ENCODE data around the gene PDIA4.
"Not testable (repeated sequence)": the region's sequence is repeated elsewhere in the genome, so short reads cannot be mapped to it uniquely, and the experiment has no call there.

The PDIA4 gene

DNA sequence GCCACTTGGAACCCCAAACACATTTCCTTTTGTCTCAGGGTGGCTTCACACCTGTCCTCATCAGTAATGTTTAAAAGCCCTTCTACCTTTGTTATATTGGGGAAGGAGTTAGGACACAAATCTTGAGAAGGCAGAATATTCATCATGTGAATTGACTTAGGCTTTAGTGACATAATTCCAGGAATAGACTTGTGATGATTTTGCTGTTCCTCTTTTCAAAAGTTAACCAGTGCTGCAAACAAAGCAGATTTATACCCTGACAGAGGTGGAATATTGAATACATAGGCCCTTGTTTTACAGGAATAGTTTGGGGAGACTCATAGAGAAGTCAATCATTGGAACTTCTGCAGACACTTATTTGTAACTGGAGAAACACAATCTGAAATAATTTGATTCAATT is 35.2 kb upstream of the PDIA4 start:
- TF ChIP-seq, protein P1, sequence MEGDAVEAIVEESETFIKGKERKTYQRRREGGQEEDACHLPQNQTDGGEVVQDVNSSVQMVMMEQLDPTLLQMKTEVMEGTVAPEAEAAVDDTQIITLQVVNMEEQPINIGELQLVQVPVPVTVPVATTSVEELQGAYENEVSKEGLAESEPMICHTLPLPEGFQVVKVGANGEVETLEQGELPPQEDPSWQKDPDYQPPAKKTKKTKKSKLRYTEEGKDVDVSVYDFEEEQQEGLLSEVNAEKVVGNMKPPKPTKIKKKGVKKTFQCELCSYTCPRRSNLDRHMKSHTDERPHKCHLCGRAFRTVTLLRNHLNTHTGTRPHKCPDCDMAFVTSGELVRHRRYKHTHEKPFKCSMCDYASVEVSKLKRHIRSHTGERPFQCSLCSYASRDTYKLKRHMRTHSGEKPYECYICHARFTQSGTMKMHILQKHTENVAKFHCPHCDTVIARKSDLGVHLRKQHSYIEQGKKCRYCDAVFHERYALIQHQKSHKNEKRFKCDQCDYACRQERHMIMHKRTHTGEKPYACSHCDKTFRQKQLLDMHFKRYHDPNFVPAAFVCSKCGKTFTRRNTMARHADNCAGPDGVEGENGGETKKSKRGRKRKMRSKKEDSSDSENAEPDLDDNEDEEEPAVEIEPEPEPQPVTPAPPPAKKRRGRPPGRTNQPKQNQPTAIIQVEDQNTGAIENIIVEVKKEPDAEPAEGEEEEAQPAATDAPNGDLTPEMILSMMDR (IDR thresholded peaks at IDR 0.05; ENCODE audit: insufficient read depth, low read length, poor library complexity, severe bottlenecking): no peak
- TF ChIP-seq EZH2phosphoT487 (conservative IDR thresholded peaks at IDR 0.05; ENCODE audit: low read length): no peak
- H3K27me3 ChIP-seq (ENCODE audit: low read length): no peaks in the 10 kb centered on the region

DNA sequence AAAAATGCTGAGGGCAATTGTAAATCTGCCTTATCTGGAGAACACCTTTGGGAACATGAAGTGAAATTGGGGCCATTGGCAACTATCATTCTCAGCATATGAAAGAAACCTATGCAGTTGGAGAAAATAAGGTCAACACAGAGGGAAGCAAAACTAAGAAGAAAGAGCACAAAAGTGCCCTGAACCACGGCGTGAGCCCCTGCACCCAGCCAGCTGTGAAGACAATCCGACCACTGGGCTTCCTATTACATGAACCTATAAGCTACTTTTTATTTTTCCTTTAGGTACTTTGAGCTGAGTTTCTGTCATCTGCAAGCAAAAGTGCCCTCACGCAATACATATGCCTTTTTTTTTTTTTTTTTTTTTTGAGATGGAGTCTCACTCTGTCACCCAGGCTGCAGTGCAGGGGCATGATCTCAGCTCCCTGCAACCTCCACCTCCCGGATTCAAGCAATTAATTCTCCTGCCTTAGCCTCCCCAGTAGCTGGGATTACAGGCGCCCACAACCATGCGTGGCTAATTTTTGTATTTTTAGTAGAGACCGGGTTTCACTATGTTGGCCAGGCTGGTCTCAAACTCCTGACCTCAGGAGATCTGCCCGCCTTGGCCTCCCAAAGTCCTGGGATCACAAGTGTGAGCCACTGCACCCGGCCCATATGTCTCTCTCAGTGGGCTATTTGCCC is 34.1 kb upstream of the PDIA4 start:
- not testable (repeated sequence) for H3K4me3 ChIP-seq (ENCODE audit: insufficient read depth, low read length, poor library complexity, severe bottlenecking); H3K79me2 ChIP-seq (ENCODE audit: insufficient read depth, low read length); H4K20me1 ChIP-seq (ENCODE audit: low read depth, low read length); H2AFZ ChIP-seq (ENCODE audit: low read depth, low read length, severe bottlenecking); H3K27ac ChIP-seq (ENCODE audit: low read depth, low read length); H3K4me2 ChIP-seq (ENCODE audit: low read depth, low read length, poor library complexity, severe bottlenecking); H3K9me2 ChIP-seq (replicated peaks; ENCODE audit: insufficient read depth, low read length); H3F3A ChIP-seq (ENCODE audit: insufficient read depth); H3K36me3 ChIP-seq (ENCODE audit: low read length); H3K27me3 ChIP-seq (ENCODE audit: low read length); H3K9me3 ChIP-seq (ENCODE audit: insufficient read depth, low read length); H3K9ac ChIP-seq (ENCODE audit: low read length)

More for the DNA sequence above, 35.2 kb upstream of the PDIA4 start:
- Histone ChIP-seq H2AFZ (ENCODE audit: low read depth, low read length, severe bottlenecking) (no peak overlapping the region), H3K79me2 (ENCODE audit: insufficient read depth, low read length) (no peaks in the 10 kb centered on the region), H3K36me3 (ENCODE audit: low read length) (no peaks in the 10 kb centered on the region), H3K9me2 (replicated peaks; ENCODE audit: insufficient read depth, low read length) (no peaks in the 10 kb centered on the region), H3F3A (ENCODE audit: insufficient read depth) (peaks cover 7% of the 10 kb centered on the region), H3K4me3 (ENCODE audit: insufficient read depth, low read length, poor library complexity, severe bottlenecking) (no peak overlapping the region), H3K27ac (ENCODE audit: low read depth, low read length) (no peak overlapping the region), H3K9ac (ENCODE audit: low read length) (no peak overlapping the region), H3K4me2 (ENCODE audit: low read depth, low read length, poor library complexity, severe bottlenecking) (no peak overlapping the region), H4K20me1 (ENCODE audit: low read depth, low read length) (no peaks in the 10 kb centered on the region), H3K9me3 (ENCODE audit: insufficient read depth, low read length) (no peaks in the 10 kb centered on the region)

DNA sequence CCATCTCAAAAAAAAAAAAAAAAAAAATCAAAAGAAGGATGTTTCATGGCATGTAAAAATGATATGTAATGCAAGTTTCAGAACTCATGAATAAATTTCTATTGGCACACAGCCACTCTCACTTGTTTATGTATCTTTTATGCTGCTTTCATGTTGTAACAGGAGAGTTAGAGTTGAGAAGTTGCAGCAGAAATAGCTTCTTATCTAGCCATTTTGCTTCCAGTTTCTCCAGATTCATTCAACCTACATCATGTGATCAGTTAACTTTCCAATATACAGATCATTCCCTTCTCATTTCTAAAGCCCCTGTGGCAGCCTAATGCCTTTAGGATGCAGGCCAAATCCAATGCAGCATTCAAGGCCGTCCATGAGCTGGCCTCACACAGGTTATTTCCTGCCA is 31.9 kb upstream of the PDIA4 start:
- TF ChIP-seq, protein P1 (IDR thresholded peaks at IDR 0.05; ENCODE audit: insufficient read depth, low read length, poor library complexity, severe bottlenecking): no peak
- no peak for TF ChIP-seq EZH2phosphoT487 (conservative IDR thresholded peaks at IDR 0.05; ENCODE audit: low read length)
- Histone ChIP-seq H3K9ac (ENCODE audit: low read length) (no peak overlapping the region), H2AFZ (ENCODE audit: low read depth, low read length, severe bottlenecking) (no peak overlapping the region), H3F3A (ENCODE audit: insufficient read depth) (peaks cover 7% of the 10 kb centered on the region), H3K4me2 (ENCODE audit: low read depth, low read length, poor library complexity, severe bottlenecking) (no peak overlapping the region), H3K4me3 (ENCODE audit: insufficient read depth, low read length, poor library complexity, severe bottlenecking) (no peak overlapping the region), H3K79me2 (ENCODE audit: insufficient read depth, low read length) (no peaks in the 10 kb centered on the region), H4K20me1 (ENCODE audit: low read depth, low read length) (no peaks in the 10 kb centered on the region), H3K27me3 (ENCODE audit: low read length) (no peaks in the 10 kb centered on the region), H3K36me3 (ENCODE audit: low read length) (no peaks in the 10 kb centered on the region), H3K9me2 (replicated peaks; ENCODE audit: insufficient read depth, low read length) (no peaks in the 10 kb centered on the region), H3K27ac (ENCODE audit: low read depth, low read length) (no peak overlapping the region), H3K9me3 (ENCODE audit: insufficient read depth, low read length) (no peaks in the 10 kb centered on the region)

DNA sequence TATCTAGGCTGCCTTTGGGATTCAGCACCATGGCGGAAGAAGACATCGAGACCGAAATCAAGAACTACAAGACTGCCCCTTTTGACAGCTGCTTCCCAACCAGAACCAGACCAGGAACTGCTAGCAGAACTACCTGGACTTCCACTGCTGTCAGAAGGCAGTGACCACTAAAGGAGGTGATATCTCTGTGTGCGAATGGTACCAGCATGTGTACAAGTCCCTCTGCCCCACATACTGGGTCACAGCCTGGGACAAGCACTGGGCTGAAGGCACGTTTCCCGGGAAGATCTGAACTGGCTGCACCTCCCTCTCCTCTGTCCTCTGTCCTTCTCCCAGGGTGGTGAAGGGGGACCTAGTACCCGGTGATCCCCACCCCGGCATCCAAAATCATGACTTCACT is 25.6 kb upstream of the PDIA4 start:
- TF ChIP-seq, protein P1 (IDR thresholded peaks at IDR 0.05; ENCODE audit: insufficient read depth, low read length, poor library complexity, severe bottlenecking): no peak
- TF ChIP-seq EZH2phosphoT487 (conservative IDR thresholded peaks at IDR 0.05; ENCODE audit: low read length): no peak
- Histone ChIP-seq H4K20me1 (ENCODE audit: low read depth, low read length) (no peaks in the 10 kb centered on the region), H3K27me3 (ENCODE audit: low read length) (no peaks in the 10 kb centered on the region), H3F3A (ENCODE audit: insufficient read depth) (no peaks in the 10 kb centered on the region), H3K9me3 (ENCODE audit: insufficient read depth, low read length) (no peaks in the 10 kb centered on the region), H3K4me3 (ENCODE audit: insufficient read depth, low read length, poor library complexity, severe bottlenecking) (no peak overlapping the region), H3K4me2 (ENCODE audit: low read depth, low read length, poor library complexity, severe bottlenecking) (no peak overlapping the region), H2AFZ (ENCODE audit: low read depth, low read length, severe bottlenecking) (no peak overlapping the region), H3K9me2 (replicated peaks; ENCODE audit: insufficient read depth, low read length) (no peaks in the 10 kb centered on the region), H3K79me2 (ENCODE audit: insufficient read depth, low read length) (no peaks in the 10 kb centered on the region), H3K9ac (ENCODE audit: low read length) (no peak overlapping the region), H3K27ac (ENCODE audit: low read depth, low read length) (no peak overlapping the region), H3K36me3 (ENCODE audit: low read length) (no peaks in the 10 kb centered on the region)

Data from SU-DHL-6 (cell line).